Osteocyte (in vitro differentiated cells): ENCODE results near the gene GALNT6. TPM values are rescaled to one million over a fixed set of nuclear protein-coding genes. Genes with fewer than 3 reads are reported as not detected.
"Not testable (repeated sequence)": the region's sequence is repeated elsewhere in the genome, so short reads cannot be mapped to it uniquely, and the experiment has no call there.

Experiments
- DNase-seq: peaks from one replicate; pipeline ENCODE4 v3.0.0; 2021; ENCODE audit warnings: mixed read lengths; ENCODE audit not compliant: unreplicated experiment; ENCODE audit errors: extremely low spot score
- H3K27ac Mint-ChIP-seq: one replicate; pipeline ENCODE4 v1.8.0; 2021; ENCODE audit warnings: mild to moderate bottlenecking, mixed read lengths; ENCODE audit not compliant: unreplicated experiment
- H3K27me3 Mint-ChIP-seq: one replicate; pipeline ENCODE4 v1.8.0; 2021; ENCODE audit warnings: mixed read lengths; ENCODE audit not compliant: unreplicated experiment
- H3K36me3 Mint-ChIP-seq: one replicate; pipeline ENCODE4 v1.8.0; 2021; ENCODE audit warnings: mixed read lengths; ENCODE audit not compliant: unreplicated experiment
- H3K4me1 Mint-ChIP-seq: one replicate; pipeline ENCODE4 v1.8.0; 2021; ENCODE audit warnings: mixed read lengths; ENCODE audit not compliant: unreplicated experiment
- H3K4me3 Mint-ChIP-seq: one replicate; pipeline ENCODE4 v1.8.0; 2021; ENCODE audit warnings: mild to moderate bottlenecking, moderate library complexity, mixed read lengths; ENCODE audit not compliant: unreplicated experiment
- H3K9me3 Mint-ChIP-seq: one replicate; pipeline ENCODE4 v1.8.0; 2021; ENCODE audit warnings: mixed read lengths; ENCODE audit not compliant: unreplicated experiment
- total RNA-seq: library from RNA; stranded (reverse); gene quantifications from 2 replicates; pipeline ENCODE4 v1.2.1, GENCODE V29; 2021
- TF ChIP-seq, protein P1 (sequence below): fragments of 200-600 bp; sonication (generic); IDR thresholded peaks from 2 replicates; pipeline ENCODE4 v1.5.0; 2021; ENCODE audit warnings: antibody characterized with exemption, mild to moderate bottlenecking, moderate library complexity

GALNT6 gene
- total RNA-seq, 1 donor from 2014 or later: 0.94 TPM

GRCh38 chr12:51341251-51342007 lies 49.8 kb downstream of the GALNT6 start:
- H3K36me3 Mint-ChIP-seq: no peaks in the 10 kb centered on the region
- no peaks in the 10 kb centered on the region for H3K4me1 Mint-ChIP-seq
- TF ChIP-seq, protein P1, sequence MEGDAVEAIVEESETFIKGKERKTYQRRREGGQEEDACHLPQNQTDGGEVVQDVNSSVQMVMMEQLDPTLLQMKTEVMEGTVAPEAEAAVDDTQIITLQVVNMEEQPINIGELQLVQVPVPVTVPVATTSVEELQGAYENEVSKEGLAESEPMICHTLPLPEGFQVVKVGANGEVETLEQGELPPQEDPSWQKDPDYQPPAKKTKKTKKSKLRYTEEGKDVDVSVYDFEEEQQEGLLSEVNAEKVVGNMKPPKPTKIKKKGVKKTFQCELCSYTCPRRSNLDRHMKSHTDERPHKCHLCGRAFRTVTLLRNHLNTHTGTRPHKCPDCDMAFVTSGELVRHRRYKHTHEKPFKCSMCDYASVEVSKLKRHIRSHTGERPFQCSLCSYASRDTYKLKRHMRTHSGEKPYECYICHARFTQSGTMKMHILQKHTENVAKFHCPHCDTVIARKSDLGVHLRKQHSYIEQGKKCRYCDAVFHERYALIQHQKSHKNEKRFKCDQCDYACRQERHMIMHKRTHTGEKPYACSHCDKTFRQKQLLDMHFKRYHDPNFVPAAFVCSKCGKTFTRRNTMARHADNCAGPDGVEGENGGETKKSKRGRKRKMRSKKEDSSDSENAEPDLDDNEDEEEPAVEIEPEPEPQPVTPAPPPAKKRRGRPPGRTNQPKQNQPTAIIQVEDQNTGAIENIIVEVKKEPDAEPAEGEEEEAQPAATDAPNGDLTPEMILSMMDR: peak; percentile 94
- no peak overlapping the region for H3K27ac Mint-ChIP-seq
- H3K9me3 Mint-ChIP-seq: no peaks in the 10 kb centered on the region
- DNase-seq: no peak
- no peaks in the 10 kb centered on the region for H3K27me3 Mint-ChIP-seq
- no peak overlapping the region for H3K4me3 Mint-ChIP-seq

- no peaks in the 10 kb centered on the region for H3K27me3 Mint-ChIP-seq
- H3K36me3 Mint-ChIP-seq: no peaks in the 10 kb centered on the region
- H3K4me3 Mint-ChIP-seq: no peak overlapping the region
Measured at GRCh38 chr12:51339750-51340149, 51.5 kb downstream of the GALNT6 start.

GRCh38 chr12:51337336-51337735 lies 53.9 kb downstream of the GALNT6 start:
- not testable (repeated sequence) for DNase-seq, H3K4me3 Mint-ChIP-seq, H3K27ac Mint-ChIP-seq, H3K36me3 Mint-ChIP-seq, H3K27me3 Mint-ChIP-seq, H3K4me1 Mint-ChIP-seq, H3K9me3 Mint-ChIP-seq

More at GRCh38 chr12:51339750-51340149, 51.5 kb downstream of the GALNT6 start:
- no peak for DNase-seq
- H3K4me1 Mint-ChIP-seq: no peaks in the 10 kb centered on the region
- TF ChIP-seq, protein P1: no peak
- no peaks in the 10 kb centered on the region for H3K9me3 Mint-ChIP-seq
- no peak overlapping the region for H3K27ac Mint-ChIP-seq

DNA sequence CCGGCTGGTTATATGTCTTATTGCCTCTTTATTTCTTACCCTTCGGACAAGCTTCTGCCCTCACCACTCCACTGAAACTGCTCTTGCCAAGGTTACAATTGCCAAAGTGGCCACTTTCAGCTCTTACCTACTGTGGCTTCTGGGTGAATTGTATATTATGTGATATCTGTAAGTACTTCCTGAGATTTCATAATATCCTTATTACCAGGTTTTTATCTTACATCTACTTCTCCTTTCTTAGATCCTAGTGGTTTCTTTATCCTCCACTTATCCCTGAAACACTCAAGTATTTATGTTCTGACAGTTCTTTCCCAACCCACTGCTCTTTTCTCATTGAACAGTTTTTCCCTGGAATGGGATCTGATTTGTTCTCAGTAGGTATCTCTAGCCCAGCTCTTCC lies 55.3 kb downstream of the GALNT6 start:
- no peak for DNase-seq
- Mint-ChIP-seq H3K27me3 (no peaks in the 10 kb centered on the region), H3K9me3 (no peaks in the 10 kb centered on the region), H3K27ac (no peak overlapping the region), H3K4me1 (no peaks in the 10 kb centered on the region), H3K36me3 (no peaks in the 10 kb centered on the region), H3K4me3 (no peak overlapping the region)
- TF ChIP-seq, protein P1: no peak

GRCh38 chr12:51334764-51335163 lies 56.4 kb downstream of the GALNT6 start:
- H3K27ac Mint-ChIP-seq: no peak overlapping the region
- H3K4me3 Mint-ChIP-seq: no peak overlapping the region
- no peaks in the 10 kb centered on the region for H3K27me3 Mint-ChIP-seq
- H3K36me3 Mint-ChIP-seq: no peaks in the 10 kb centered on the region
- no peak for DNase-seq
- TF ChIP-seq, protein P1: no peak
- H3K4me1 Mint-ChIP-seq: no peaks in the 10 kb centered on the region
- no peaks in the 10 kb centered on the region for H3K9me3 Mint-ChIP-seq
